GM12878 (cell line): ENCODE results near the gene MYPN. TPM values are rescaled to one million over a fixed set of nuclear protein-coding genes. Genes with fewer than 3 reads are reported as not detected.
A peak's percentile ranks its signal among the peaks of the same experiment; 100 is the strongest.

ENCODE experiments used
- ATF2 ChIP-seq: IDR thresholded peaks from 2 replicates; pipeline ENCODE4 v1.6.1; 2012; ENCODE audit warnings: low read length, inconsistent platforms
- BACH1 ChIP-seq: fragments of 450-650 bp; IDR thresholded peaks from 2 replicates; pipeline ENCODE4 v1.6.1; 2017; ENCODE audit warnings: mild to moderate bottlenecking, borderline replicate concordance
- BCL11A ChIP-seq: IDR thresholded peaks from 2 replicates; pipeline ENCODE4 v1.6.1; 2011; ENCODE audit warnings: low read depth, low read length
- BHLHE40 ChIP-seq, 2 experiments: fragments of 450-650 bp in 1 of 2; IDR thresholded peaks; 2 replicates each; pipeline ENCODE4 v1.6.1; 2011 to 2017; ENCODE audit warnings: low read depth in 2 of 2, borderline replicate concordance in 1 of 2, improper control_type of control experiment in 1 of 2, low read length in 1 of 2, mild to moderate bottlenecking in 1 of 2
- CEBPZ ChIP-seq: fragments of 150-350 bp; IDR thresholded peaks from 2 replicates; pipeline ENCODE4 v1.6.1; 2016; ENCODE audit warnings: low read depth, low read length
- CREM ChIP-seq: IDR thresholded peaks from 2 replicates; pipeline ENCODE4 v1.6.1; 2014; ENCODE audit warnings: antibody characterized with exemption, low read depth
- FOXM1 ChIP-seq: IDR thresholded peaks from 2 replicates; pipeline ENCODE4 v1.6.1; 2012; ENCODE audit warnings: low read depth, mild to moderate bottlenecking, inconsistent platforms, low read length, moderate library complexity
- JUND ChIP-seq: IDR thresholded peaks from 2 replicates; pipeline ENCODE4 v1.6.1; 2012; ENCODE audit warnings: low read depth, mild to moderate bottlenecking, low read length, improper control_type of control experiment, moderate library complexity
- MEF2B ChIP-seq: fragments of 450-650 bp; IDR thresholded peaks from 2 replicates; pipeline ENCODE4 v1.6.1; 2018; ENCODE audit warnings: mild to moderate bottlenecking, moderate library complexity; ENCODE audit not compliant: partially characterized antibody, poor library complexity, severe bottlenecking
- NBN ChIP-seq: fragments of 450-650 bp; IDR thresholded peaks from 2 replicates; pipeline ENCODE4 v1.6.1; 2016
- NFYA ChIP-seq: IDR thresholded peaks from 2 replicates; pipeline ENCODE4 v1.6.1; 2011; ENCODE audit warnings: low read depth, mild to moderate bottlenecking, low read length, improper control_type of control experiment, borderline replicate concordance
- ZBED1 ChIP-seq: IDR thresholded peaks from 2 replicates; pipeline ENCODE4 v1.6.1; 2016; ENCODE audit warnings: borderline replicate concordance
- polyA plus RNA-seq, 11 experiments: library from polyadenylated mRNA; depleted of rRNA in 4 of 11; unstranded in 6 of 11; stranded (reverse) in 5 of 11; fragments of >200 nt; fragmentation: Nextera tagmentation in 4 of 11; fragmentation: Illumina TruSeq in 1 of 11; extraction: Ambion mirVana in 4 of 11; extraction: Trizol in 1 of 11; gene quantifications; 1 replicate in 1 of 11; 2 replicates in 10 of 11; pipeline versions ENCODE4 v1.2.1 to v1.2.3, GENCODE V29; 2011 to 2016; ENCODE audit warnings: inconsistent platforms in 2 of 11, missing spikeins in 2 of 11, low read depth in 1 of 11
- total RNA-seq, 4 experiments: library from RNA; depleted of rRNA in 3 of 4; stranded (reverse); fragments of >200 nt in 3 of 4; fragmentation: Illumina TruSeq in 1 of 4; extraction: Trizol in 1 of 4; gene quantifications; 2 replicates each; pipeline versions ENCODE4 v1.2.1 to v1.2.3, GENCODE V29; 2013 to 2021
- TF ChIP-seq, protein P1 (sequence below): fragments of 450-650 bp; IDR thresholded peaks from 2 replicates; pipeline ENCODE4 v1.6.1; 2017; ENCODE audit warnings: mild to moderate bottlenecking, low read depth, inconsistent platforms; ENCODE audit not compliant: poor library complexity, severe bottlenecking
- TF ChIP-seq, protein P2 (sequence below): fragments of 450-650 bp; IDR thresholded peaks from 2 replicates; pipeline ENCODE4 v1.6.1; 2017; ENCODE audit warnings: mild to moderate bottlenecking, moderate library complexity
- TF ChIP-seq, protein P3 (sequence below): fragments of 450-650 bp; IDR thresholded peaks from 2 replicates; pipeline ENCODE4 v1.6.1; 2017; ENCODE audit warnings: low read depth, mild to moderate bottlenecking, moderate library complexity

MYPN gene
- total and polyA plus RNA-seq, 10 of the 15 experiments (the other 5 are each of a cell fraction or from before 2014, with no cell fraction given), result 0.01 to 0.02 TPM; not detected in 8

GRCh38 chr10:68163735-68164134, 54.4 kb downstream of the MYPN start (continued):
- TF ChIP-seq ATF2 (no peak), BCL11A (peak; percentile 35; the same call in 1 of the 2 replicates), BHLHE40 (IDR thresholded peaks at IDR 0.05; ENCODE audit: borderline replicate concordance in 1 of 2, low read depth in 2 of 2, low read length in 1 of 2) (peak in 1 of 2 experiments; percentile 34; a peak in 1 of 4 replicates), MEF2B (peak; percentile 68), FOXM1 (no peak), NFYA (no peak), NBN (0 out of 2 replicates have a peak, but pooled peaks have one; percentile 50), JUND (no peak), BACH1 (peak; percentile 45; the same call in 1 of the 2 replicates), CEBPZ (no peak), CREM (no peak), ZBED1 (no peak)
- TF ChIP-seq, protein P1, sequence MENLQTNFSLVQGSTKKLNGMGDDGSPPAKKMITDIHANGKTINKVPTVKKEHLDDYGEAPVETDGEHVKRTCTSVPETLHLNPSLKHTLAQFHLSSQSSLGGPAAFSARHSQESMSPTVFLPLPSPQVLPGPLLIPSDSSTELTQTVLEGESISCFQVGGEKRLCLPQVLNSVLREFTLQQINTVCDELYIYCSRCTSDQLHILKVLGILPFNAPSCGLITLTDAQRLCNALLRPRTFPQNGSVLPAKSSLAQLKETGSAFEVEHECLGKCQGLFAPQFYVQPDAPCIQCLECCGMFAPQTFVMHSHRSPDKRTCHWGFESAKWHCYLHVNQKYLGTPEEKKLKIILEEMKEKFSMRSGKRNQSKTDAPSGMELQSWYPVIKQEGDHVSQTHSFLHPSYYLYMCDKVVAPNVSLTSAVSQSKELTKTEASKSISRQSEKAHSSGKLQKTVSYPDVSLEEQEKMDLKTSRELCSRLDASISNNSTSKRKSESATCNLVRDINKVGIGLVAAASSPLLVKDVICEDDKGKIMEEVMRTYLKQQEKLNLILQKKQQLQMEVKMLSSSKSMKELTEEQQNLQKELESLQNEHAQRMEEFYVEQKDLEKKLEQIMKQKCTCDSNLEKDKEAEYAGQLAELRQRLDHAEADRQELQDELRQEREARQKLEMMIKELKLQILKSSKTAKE, result peak; percentile 67
- TF ChIP-seq, protein P2, sequence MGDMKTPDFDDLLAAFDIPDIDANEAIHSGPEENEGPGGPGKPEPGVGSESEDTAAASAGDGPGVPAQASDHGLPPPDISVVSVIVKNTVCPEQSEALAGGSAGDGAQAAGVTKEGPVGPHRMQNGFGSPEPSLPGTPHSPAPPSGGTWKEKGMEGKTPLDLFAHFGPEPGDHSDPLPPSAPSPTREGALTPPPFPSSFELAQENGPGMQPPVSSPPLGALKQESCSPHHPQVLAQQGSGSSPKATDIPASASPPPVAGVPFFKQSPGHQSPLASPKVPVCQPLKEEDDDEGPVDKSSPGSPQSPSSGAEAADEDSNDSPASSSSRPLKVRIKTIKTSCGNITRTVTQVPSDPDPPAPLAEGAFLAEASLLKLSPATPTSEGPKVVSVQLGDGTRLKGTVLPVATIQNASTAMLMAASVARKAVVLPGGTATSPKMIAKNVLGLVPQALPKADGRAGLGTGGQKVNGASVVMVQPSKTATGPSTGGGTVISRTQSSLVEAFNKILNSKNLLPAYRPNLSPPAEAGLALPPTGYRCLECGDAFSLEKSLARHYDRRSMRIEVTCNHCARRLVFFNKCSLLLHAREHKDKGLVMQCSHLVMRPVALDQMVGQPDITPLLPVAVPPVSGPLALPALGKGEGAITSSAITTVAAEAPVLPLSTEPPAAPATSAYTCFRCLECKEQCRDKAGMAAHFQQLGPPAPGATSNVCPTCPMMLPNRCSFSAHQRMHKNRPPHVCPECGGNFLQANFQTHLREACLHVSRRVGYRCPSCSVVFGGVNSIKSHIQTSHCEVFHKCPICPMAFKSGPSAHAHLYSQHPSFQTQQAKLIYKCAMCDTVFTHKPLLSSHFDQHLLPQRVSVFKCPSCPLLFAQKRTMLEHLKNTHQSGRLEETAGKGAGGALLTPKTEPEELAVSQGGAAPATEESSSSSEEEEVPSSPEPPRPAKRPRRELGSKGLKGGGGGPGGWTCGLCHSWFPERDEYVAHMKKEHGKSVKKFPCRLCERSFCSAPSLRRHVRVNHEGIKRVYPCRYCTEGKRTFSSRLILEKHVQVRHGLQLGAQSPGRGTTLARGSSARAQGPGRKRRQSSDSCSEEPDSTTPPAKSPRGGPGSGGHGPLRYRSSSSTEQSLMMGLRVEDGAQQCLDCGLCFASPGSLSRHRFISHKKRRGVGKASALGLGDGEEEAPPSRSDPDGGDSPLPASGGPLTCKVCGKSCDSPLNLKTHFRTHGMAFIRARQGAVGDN, result peak; percentile 85
- TF ChIP-seq, protein P3, sequence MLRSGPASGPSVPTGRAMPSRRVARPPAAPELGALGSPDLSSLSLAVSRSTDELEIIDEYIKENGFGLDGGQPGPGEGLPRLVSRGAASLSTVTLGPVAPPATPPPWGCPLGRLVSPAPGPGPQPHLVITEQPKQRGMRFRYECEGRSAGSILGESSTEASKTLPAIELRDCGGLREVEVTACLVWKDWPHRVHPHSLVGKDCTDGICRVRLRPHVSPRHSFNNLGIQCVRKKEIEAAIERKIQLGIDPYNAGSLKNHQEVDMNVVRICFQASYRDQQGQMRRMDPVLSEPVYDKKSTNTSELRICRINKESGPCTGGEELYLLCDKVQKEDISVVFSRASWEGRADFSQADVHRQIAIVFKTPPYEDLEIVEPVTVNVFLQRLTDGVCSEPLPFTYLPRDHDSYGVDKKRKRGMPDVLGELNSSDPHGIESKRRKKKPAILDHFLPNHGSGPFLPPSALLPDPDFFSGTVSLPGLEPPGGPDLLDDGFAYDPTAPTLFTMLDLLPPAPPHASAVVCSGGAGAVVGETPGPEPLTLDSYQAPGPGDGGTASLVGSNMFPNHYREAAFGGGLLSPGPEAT, result peak; percentile 62; the same call in 1 of the 2 replicates
